Osteocyte (in vitro differentiated cells): ENCODE measurements around the gene DERL2. TPM values are rescaled to one million over a fixed set of nuclear protein-coding genes. Genes with fewer than 3 reads are reported as not detected.

Experiments used
- DNase-seq: peaks from one replicate; pipeline ENCODE4 v3.0.0; 2021; ENCODE audit warnings: mixed read lengths; ENCODE audit not compliant: unreplicated experiment; ENCODE audit errors: extremely low spot score
- H3K27ac Mint-ChIP-seq: one replicate; pipeline ENCODE4 v1.8.0; 2021; ENCODE audit warnings: mild to moderate bottlenecking, mixed read lengths; ENCODE audit not compliant: unreplicated experiment
- H3K27me3 Mint-ChIP-seq: one replicate; pipeline ENCODE4 v1.8.0; 2021; ENCODE audit warnings: mixed read lengths; ENCODE audit not compliant: unreplicated experiment
- H3K36me3 Mint-ChIP-seq: one replicate; pipeline ENCODE4 v1.8.0; 2021; ENCODE audit warnings: mixed read lengths; ENCODE audit not compliant: unreplicated experiment
- H3K4me1 Mint-ChIP-seq: one replicate; pipeline ENCODE4 v1.8.0; 2021; ENCODE audit warnings: mixed read lengths; ENCODE audit not compliant: unreplicated experiment
- H3K4me3 Mint-ChIP-seq: one replicate; pipeline ENCODE4 v1.8.0; 2021; ENCODE audit warnings: mild to moderate bottlenecking, moderate library complexity, mixed read lengths; ENCODE audit not compliant: unreplicated experiment
- H3K9me3 Mint-ChIP-seq: one replicate; pipeline ENCODE4 v1.8.0; 2021; ENCODE audit warnings: mixed read lengths; ENCODE audit not compliant: unreplicated experiment
- total RNA-seq: library from RNA; stranded (reverse); gene quantifications from 2 replicates; pipeline ENCODE4 v1.2.1, GENCODE V29; 2021
- TF ChIP-seq, protein P1 (sequence below): fragments of 200-600 bp; sonication (generic); IDR thresholded peaks from 2 replicates; pipeline ENCODE4 v1.5.0; 2021; ENCODE audit warnings: antibody characterized with exemption, mild to moderate bottlenecking, moderate library complexity

Gene DERL2
- total RNA-seq, 1 donor from 2014 or later = 73.1 TPM

DNA sequence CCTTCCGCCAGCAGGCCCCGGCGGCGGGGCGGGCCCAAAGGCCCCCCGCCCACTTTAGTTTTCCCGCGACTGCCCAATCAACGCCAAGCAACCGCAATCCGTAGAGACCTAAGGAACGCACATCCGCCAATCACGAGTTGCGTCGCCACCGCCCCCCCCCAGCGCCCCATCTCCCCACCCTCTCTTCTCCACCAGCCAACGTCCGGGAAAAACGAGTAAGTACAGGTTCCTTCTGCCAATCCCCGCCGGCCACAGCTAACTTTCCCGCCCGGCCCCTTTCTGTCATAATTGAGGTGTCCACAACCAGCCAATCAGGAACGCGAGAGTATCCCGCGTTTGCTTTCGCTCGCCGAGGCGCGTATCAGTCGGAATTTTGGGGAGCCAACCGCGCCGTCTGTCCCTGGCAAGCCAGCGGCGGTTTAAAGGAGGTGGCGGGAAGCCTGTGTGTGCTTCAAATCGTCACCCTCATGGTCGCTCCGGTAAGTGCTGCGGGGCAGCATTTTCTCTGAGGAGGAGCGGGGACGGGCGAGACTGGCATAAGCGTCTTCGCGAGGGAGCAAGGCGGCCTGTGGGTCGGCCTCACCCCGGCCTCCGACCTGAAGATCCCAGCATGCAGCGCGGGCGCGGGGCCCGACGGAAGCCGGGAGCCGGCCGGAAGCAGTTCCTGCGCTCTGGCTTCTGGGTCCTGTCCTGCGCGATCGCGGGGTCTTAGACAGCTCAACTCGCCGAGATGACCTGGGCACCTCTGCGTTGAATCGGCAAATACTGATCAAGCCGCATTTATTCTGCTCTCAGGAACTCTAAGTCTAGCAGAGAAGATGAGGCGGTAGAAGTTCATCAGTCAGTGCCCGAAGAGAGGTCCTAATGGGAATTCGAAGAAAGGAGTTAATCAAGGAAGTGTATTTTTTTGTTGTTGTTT is 487 bp upstream of the DERL2 start, which contains the start of gene MIS12:
MIS12 (plus strand) TSS at position 361 of the 919 bp plus-strand sequence. CDS start 2,297 bp downstream, outside the sequence.
- Mint-ChIP-seq H3K9me3 (no peaks in the 10 kb centered on the region), H3K27me3 (no peaks in the 10 kb centered on the region), H3K4me3 (peak within 1 kb of the TSS; percentile 98), H3K27ac (peak within 1 kb of the TSS; percentile 99), H3K4me1 (peaks cover 29% of the 10 kb centered on the region), H3K36me3 (peaks cover 44% of the 10 kb centered on the region)
- peak; percentile 99 for DNase-seq
- TF ChIP-seq, protein P1, sequence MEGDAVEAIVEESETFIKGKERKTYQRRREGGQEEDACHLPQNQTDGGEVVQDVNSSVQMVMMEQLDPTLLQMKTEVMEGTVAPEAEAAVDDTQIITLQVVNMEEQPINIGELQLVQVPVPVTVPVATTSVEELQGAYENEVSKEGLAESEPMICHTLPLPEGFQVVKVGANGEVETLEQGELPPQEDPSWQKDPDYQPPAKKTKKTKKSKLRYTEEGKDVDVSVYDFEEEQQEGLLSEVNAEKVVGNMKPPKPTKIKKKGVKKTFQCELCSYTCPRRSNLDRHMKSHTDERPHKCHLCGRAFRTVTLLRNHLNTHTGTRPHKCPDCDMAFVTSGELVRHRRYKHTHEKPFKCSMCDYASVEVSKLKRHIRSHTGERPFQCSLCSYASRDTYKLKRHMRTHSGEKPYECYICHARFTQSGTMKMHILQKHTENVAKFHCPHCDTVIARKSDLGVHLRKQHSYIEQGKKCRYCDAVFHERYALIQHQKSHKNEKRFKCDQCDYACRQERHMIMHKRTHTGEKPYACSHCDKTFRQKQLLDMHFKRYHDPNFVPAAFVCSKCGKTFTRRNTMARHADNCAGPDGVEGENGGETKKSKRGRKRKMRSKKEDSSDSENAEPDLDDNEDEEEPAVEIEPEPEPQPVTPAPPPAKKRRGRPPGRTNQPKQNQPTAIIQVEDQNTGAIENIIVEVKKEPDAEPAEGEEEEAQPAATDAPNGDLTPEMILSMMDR = no peak

DNA sequence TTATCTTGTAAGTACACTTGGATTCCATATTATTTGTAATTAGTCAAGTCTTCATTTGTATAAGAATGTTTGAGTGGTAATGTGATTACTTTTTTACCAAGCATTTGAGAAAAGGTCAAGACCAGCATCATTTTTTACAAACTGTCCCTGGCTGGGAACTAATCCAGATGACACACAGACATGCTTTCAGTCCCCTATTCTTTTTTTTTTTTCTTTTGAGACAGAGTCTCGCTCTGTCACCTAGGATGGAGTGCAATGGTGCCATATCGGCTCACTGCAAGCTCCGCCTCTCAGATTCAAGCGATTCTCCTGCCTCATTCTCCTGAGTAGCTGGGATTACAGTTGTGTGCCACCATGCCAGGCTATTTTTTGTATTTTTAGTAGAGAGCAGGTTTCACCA is 4.5 kb downstream of the DERL2 start:
- Mint-ChIP-seq H3K27me3 (no peaks in the 10 kb centered on the region), H3K36me3 (peaks cover 60% of the 10 kb centered on the region), H3K27ac (no peak overlapping the region), H3K4me3 (no peak overlapping the region), H3K9me3 (no peaks in the 10 kb centered on the region), H3K4me1 (peaks cover 18% of the 10 kb centered on the region)
- TF ChIP-seq, protein P1 = no peak
- no peak for DNase-seq

DNA sequence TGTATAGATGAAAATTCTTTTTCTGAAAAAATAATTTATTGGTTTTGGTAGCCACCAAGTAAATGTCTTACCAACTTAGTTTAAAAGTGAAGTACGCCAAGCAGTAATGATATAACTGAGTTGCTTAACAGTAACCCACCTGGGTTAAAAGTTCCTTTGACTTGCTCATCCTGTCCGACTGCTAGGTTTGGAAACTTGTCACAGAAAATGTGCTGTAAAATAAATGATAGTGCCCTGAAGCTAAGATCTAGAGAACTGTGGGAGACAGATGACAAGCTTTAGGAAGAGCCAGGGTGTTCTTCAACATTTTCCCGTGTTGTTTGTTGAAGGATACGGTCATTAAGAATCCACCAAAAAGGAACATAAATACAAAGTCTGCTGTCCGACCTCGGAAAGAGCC is 5.0 kb downstream of the DERL2 start:
- Mint-ChIP-seq H3K36me3 (peaks cover 62% of the 10 kb centered on the region), H3K27me3 (no peaks in the 10 kb centered on the region), H3K4me3 (no peak overlapping the region), H3K4me1 (peaks cover 18% of the 10 kb centered on the region), H3K27ac (no peak overlapping the region), H3K9me3 (no peaks in the 10 kb centered on the region)
- TF ChIP-seq, protein P1 = no peak
- no peak for DNase-seq

DNA sequence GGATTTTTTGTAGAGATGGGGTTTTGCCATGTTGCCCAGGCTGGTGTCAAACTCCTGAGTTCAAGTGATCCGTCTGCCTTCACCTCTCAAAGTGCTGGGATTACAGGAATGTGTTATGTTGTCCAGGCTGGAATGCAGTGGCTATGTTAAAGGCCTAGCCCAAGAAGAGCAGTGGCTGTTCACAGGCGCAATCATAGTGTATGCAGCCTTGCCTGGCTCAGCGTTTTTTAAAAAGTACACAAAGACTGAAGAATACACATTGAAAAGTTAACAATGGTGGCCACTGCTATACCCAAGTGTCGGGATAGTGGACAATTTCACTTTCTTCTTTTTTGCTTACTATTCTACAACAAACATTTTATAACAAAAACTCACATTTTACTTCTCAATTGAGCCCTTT is 7.0 kb downstream of the DERL2 start:
- no peaks in the 10 kb centered on the region for H3K9me3 Mint-ChIP-seq
- no peak for DNase-seq
- peaks cover 5% of the 10 kb centered on the region for H3K4me1 Mint-ChIP-seq
- peaks cover 68% of the 10 kb centered on the region for H3K36me3 Mint-ChIP-seq
- H3K27ac Mint-ChIP-seq = no peak overlapping the region
- TF ChIP-seq, protein P1 = no peak
- H3K4me3 Mint-ChIP-seq = no peak overlapping the region
- H3K27me3 Mint-ChIP-seq = no peaks in the 10 kb centered on the region

DNA sequence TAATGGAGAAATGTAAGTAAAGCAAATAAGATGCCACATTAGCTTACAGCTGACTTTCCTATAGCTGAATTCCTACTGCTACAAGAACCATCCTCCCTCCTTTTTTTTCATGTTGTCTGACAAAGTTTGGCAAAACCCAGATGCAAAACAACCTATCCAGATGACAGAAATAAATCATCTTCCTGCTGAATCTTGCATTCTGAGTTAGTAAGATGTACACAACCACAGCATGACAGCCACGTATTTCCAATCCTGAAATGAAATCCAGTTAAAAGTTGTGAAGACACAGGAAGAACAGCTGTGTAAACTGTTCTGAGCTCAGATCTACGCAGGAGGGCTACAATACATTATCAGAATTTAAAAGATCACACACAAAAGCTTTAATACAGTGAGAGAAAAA is 12.1 kb downstream of the DERL2 start:
- Mint-ChIP-seq H3K36me3 (peaks cover 35% of the 10 kb centered on the region), H3K4me1 (no peaks in the 10 kb centered on the region), H3K4me3 (no peak overlapping the region), H3K27me3 (no peaks in the 10 kb centered on the region), H3K9me3 (no peaks in the 10 kb centered on the region), H3K27ac (no peak overlapping the region)
- TF ChIP-seq, protein P1 = no peak
- no peak for DNase-seq
